ENCODE results near the gene EFCAB12. TPM values are rescaled to one million over a fixed set of nuclear protein-coding genes. Genes with fewer than 3 reads are reported as not detected.

Gene EFCAB12
- total RNA-seq, 1 donor from 2014 or later = 0.14 TPM

GRCh38 chr3:129352650-129353588 lies 75.5 kb downstream of the EFCAB12 start:
- Mint-ChIP-seq H3K4me3 (ENCODE audit: unreplicated experiment) (no peak overlapping the region), H3K9me3 (ENCODE audit: unreplicated experiment) (no peaks in the 10 kb centered on the region), H3K27ac (ENCODE audit: unreplicated experiment) (no peak overlapping the region), H3K27me3 (ENCODE audit: low read depth, unreplicated experiment) (peaks cover 34% of the 10 kb centered on the region), H3K4me1 (ENCODE audit: low read depth, unreplicated experiment) (no peaks in the 10 kb centered on the region), H3K36me3 (ENCODE audit: low read depth, unreplicated experiment) (peaks cover 5% of the 10 kb centered on the region)
- no peaks in the 10 kb centered on the region for H3K9me3 ChIP-seq (ENCODE audit: insufficient read depth, low read depth, low read length)
- DNase-seq (ENCODE audit: low read depth) (no peak), FAIRE-seq (no peak)
- peaks cover 2% of the 10 kb centered on the region for H3K27me3 ChIP-seq (ENCODE audit: insufficient read depth, low read length)
- H4K20me1 ChIP-seq (ENCODE audit: insufficient read depth, low read length) = no peaks in the 10 kb centered on the region
- H3K4me3 ChIP-seq (ENCODE audit: insufficient read depth, low read depth, low read length) = no peak overlapping the region
- H3K4me2 ChIP-seq (ENCODE audit: low read length) = no peak overlapping the region
- H2AFZ ChIP-seq (ENCODE audit: low read depth, low read length) = no peak overlapping the region
- H3K27ac ChIP-seq (ENCODE audit: low read depth, low read length) = no peak overlapping the region
- no peaks in the 10 kb centered on the region for H3K79me2 ChIP-seq (ENCODE audit: insufficient read depth, low read length)
- H3K36me3 ChIP-seq (ENCODE audit: insufficient read depth, low read length) = no peaks in the 10 kb centered on the region
- H3K4me1 ChIP-seq (ENCODE audit: insufficient read depth, low read length) = no peaks in the 10 kb centered on the region
- H3K9ac ChIP-seq (ENCODE audit: low read length) = no peak overlapping the region
- TF ChIP-seq CTCF (IDR thresholded peaks at IDR 0.05; ENCODE audit: insufficient read depth, low read depth, low read length) = no peak
- TF ChIP-seq EZH2 (IDR thresholded peaks at IDR 0.05; ENCODE audit: insufficient read depth, low read length) = no peak

DNA sequence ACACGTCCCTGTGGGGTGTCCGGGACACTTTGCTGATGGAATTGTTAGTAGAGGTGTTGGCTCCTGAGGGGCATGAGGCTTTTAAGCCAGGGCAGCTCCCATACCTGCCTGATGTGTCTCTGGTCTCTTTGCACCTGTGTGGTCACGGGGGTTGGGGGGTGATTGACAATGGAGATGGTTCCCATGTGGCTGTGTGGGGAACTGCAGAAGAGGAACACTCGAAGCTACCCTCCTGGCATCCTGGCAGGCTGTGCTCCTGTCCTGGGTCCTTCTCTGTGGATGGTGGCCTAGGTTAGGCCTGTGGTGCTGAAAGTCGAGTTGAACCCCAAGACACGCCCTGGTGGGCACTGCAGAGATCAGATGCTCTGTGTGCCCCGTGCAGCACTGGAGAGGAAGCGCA lies 76.4 kb downstream of the EFCAB12 start:
- Mint-ChIP-seq H3K27me3 (ENCODE audit: low read depth, unreplicated experiment) (peaks cover 38% of the 10 kb centered on the region), H3K36me3 (ENCODE audit: low read depth, unreplicated experiment) (peaks cover 5% of the 10 kb centered on the region), H3K27ac (ENCODE audit: unreplicated experiment) (no peak overlapping the region), H3K9me3 (ENCODE audit: unreplicated experiment) (no peaks in the 10 kb centered on the region), H3K4me3 (ENCODE audit: unreplicated experiment) (no peak overlapping the region), H3K4me1 (ENCODE audit: low read depth, unreplicated experiment) (peaks cover 2% of the 10 kb centered on the region)
- H3K4me2 ChIP-seq (ENCODE audit: low read length) = no peak overlapping the region
- no peaks in the 10 kb centered on the region for H3K4me1 ChIP-seq (ENCODE audit: insufficient read depth, low read length)
- H3K9ac ChIP-seq (ENCODE audit: low read length) = no peak overlapping the region
- H3K27ac ChIP-seq (ENCODE audit: low read depth, low read length) = no peak overlapping the region
- DNase-seq (ENCODE audit: low read depth) (no peak), FAIRE-seq (no peak)
- TF ChIP-seq CTCF (IDR thresholded peaks at IDR 0.05; ENCODE audit: insufficient read depth, low read depth, low read length) (peak; percentile 14), EZH2 (IDR thresholded peaks at IDR 0.05; ENCODE audit: insufficient read depth, low read length) (no peak)
- H3K9me3 ChIP-seq (ENCODE audit: insufficient read depth, low read depth, low read length) = no peaks in the 10 kb centered on the region
- H2AFZ ChIP-seq (ENCODE audit: low read depth, low read length) = no peak overlapping the region
- H3K4me3 ChIP-seq (ENCODE audit: insufficient read depth, low read depth, low read length) = no peak overlapping the region
- peaks cover 4% of the 10 kb centered on the region for H3K27me3 ChIP-seq (ENCODE audit: insufficient read depth, low read length)
- H4K20me1 ChIP-seq (ENCODE audit: insufficient read depth, low read length) = no peaks in the 10 kb centered on the region
- H3K79me2 ChIP-seq (ENCODE audit: insufficient read depth, low read length) = no peaks in the 10 kb centered on the region
- H3K36me3 ChIP-seq (ENCODE audit: insufficient read depth, low read length) = no peaks in the 10 kb centered on the region

Other genes starting within 250 kb of the EFCAB12 start
- gene CNBP, start 244.7 kb downstream of the EFCAB12 start, total RNA-seq = 206 and 227 TPM in 2 replicates
- gene COPG1, start 179.0 kb downstream of the EFCAB12 start, total RNA-seq = 267 and 275 TPM in 2 replicates
- 22.4 and 27.4 TPM in 2 replicates for gene HMCES, start 149.8 kb downstream of the EFCAB12 start, total RNA-seq
- gene MBD4, start 11.3 kb upstream of the EFCAB12 start, total RNA-seq = 22.3 and 22.8 TPM in 2 replicates
- gene IFT122, start 11.6 kb upstream of the EFCAB12 start, total RNA-seq = 17.7 and 19.9 TPM in 2 replicates
- not detected in 2 replicates for gene RHO, start 100.0 kb upstream of the EFCAB12 start, total RNA-seq
- gene H1-8, start 114.5 kb upstream of the EFCAB12 start, total RNA-seq = not detected in 2 replicates
- gene PLXND1, start 178.0 kb upstream of the EFCAB12 start, total RNA-seq = 184 and 188 TPM in 2 replicates

All from astrocyte (in vitro differentiated cells and primary cell).